ENCODE results near the gene CDS1.

DNA sequence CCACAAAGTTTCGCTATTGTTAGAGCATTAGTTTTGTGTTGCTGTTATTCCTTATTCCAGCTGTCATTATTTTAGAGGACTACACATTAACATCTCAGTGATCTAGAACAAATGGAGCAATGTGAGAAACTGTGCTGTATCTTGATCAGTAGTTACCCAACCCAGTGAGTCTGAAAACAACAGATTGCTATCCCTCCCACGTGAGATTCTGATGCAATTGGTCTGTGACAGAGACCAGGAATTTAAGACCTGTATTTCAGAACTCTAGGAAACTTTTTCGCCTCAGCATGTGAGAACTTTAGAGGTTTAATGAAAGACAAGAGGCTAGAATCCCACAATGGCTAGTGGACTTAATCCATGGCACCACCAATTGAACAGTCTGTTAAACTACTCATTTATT, 35.7 kb upstream of the CDS1 start:
- TF ChIP-seq POLR2A (IDR thresholded peaks at IDR 0.05): no peak
- TF ChIP-seq, protein P1, sequence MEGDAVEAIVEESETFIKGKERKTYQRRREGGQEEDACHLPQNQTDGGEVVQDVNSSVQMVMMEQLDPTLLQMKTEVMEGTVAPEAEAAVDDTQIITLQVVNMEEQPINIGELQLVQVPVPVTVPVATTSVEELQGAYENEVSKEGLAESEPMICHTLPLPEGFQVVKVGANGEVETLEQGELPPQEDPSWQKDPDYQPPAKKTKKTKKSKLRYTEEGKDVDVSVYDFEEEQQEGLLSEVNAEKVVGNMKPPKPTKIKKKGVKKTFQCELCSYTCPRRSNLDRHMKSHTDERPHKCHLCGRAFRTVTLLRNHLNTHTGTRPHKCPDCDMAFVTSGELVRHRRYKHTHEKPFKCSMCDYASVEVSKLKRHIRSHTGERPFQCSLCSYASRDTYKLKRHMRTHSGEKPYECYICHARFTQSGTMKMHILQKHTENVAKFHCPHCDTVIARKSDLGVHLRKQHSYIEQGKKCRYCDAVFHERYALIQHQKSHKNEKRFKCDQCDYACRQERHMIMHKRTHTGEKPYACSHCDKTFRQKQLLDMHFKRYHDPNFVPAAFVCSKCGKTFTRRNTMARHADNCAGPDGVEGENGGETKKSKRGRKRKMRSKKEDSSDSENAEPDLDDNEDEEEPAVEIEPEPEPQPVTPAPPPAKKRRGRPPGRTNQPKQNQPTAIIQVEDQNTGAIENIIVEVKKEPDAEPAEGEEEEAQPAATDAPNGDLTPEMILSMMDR (IDR thresholded peaks at IDR 0.05): no peak
